Measurements from ENCODE around the gene ADAMTS13. TPM values are rescaled to one million over a fixed set of nuclear protein-coding genes. Genes with fewer than 3 reads are reported as not detected.

ADAMTS13 gene
- total RNA-seq, 1 experiment from 2014 or later = 12.0 TPM

DNA sequence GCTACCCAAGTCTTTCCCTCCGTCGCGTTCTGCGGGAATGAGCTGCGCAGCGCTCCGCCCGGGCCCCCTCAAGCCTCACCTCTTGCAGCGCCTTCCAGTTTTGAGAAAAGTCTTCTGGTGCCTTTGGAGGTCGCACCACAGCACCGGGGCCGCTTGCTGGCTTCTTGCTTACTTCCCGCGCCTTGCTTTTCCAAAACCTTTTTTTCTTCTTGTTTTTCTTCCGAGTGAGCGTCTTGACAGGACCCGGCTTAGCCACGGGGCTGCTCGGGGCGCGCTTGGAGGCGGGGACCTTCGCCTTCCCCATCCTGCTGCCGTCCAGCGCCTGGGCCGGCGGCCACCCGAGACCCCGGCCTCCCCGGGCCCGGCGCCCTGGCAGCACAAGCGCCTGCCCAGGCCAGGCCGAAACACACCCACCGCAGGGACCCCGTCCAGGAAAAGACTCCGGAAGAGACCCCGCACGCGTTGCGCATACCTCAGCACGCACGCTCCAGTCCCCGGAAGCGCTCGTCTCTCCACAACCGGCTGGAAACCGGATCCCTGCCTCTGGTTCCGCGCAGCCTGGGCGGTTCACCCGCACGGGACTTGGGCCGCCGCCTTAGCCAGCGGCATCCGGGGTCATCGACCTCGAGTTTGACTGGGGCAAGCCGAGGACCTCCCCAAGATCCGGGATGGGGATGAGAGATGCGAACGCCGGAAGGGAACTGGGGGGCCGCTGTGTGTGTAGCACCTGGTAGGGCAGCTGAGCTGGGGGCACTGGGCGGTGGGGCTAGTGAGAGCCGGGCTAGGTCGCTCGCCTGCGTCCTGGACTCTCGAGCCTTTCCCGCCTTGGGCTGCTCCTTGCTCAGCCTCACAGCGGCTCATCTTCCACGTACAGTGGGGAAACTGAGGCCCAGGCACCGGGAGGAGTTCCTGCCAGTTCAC is 4.4 kb upstream of the ADAMTS13 start, which contains the start of gene REXO4 (continued):
- no peak for TF ChIP-seq ZSCAN18 (CRISPR knock-in tag; IDR thresholded peaks at IDR 0.05)
- no peak for TF ChIP-seq ZNF425 (CRISPR knock-in tag; conservative IDR thresholded peaks at IDR 0.05)
- TF ChIP-seq RORB (CRISPR knock-in tag; IDR thresholded peaks at IDR 0.05) = no peak
- peak; percentile 93 for TF ChIP-seq FOXP1 (CRISPR knock-in tag; IDR thresholded peaks at IDR 0.05; ENCODE audit: borderline replicate concordance)
- TF ChIP-seq, protein P1, sequence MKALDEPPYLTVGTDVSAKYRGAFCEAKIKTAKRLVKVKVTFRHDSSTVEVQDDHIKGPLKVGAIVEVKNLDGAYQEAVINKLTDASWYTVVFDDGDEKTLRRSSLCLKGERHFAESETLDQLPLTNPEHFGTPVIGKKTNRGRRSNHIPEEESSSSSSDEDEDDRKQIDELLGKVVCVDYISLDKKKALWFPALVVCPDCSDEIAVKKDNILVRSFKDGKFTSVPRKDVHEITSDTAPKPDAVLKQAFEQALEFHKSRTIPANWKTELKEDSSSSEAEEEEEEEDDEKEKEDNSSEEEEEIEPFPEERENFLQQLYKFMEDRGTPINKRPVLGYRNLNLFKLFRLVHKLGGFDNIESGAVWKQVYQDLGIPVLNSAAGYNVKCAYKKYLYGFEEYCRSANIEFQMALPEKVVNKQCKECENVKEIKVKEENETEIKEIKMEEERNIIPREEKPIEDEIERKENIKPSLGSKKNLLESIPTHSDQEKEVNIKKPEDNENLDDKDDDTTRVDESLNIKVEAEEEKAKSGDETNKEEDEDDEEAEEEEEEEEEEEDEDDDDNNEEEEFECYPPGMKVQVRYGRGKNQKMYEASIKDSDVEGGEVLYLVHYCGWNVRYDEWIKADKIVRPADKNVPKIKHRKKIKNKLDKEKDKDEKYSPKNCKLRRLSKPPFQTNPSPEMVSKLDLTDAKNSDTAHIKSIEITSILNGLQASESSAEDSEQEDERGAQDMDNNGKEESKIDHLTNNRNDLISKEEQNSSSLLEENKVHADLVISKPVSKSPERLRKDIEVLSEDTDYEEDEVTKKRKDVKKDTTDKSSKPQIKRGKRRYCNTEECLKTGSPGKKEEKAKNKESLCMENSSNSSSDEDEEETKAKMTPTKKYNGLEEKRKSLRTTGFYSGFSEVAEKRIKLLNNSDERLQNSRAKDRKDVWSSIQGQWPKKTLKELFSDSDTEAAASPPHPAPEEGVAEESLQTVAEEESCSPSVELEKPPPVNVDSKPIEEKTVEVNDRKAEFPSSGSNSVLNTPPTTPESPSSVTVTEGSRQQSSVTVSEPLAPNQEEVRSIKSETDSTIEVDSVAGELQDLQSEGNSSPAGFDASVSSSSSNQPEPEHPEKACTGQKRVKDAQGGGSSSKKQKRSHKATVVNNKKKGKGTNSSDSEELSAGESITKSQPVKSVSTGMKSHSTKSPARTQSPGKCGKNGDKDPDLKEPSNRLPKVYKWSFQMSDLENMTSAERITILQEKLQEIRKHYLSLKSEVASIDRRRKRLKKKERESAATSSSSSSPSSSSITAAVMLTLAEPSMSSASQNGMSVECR (CRISPR knock-in tag; IDR thresholded peaks at IDR 0.05; ENCODE audit: borderline replicate concordance) = peak; percentile 87; the same call in 1 of the 2 replicates
- TF ChIP-seq, protein P2, sequence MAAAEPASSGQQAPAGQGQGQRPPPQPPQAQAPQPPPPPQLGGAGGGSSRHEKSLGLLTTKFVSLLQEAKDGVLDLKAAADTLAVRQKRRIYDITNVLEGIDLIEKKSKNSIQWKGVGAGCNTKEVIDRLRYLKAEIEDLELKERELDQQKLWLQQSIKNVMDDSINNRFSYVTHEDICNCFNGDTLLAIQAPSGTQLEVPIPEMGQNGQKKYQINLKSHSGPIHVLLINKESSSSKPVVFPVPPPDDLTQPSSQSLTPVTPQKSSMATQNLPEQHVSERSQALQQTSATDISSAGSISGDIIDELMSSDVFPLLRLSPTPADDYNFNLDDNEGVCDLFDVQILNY (CRISPR knock-in tag; IDR thresholded peaks at IDR 0.05) = 0 out of 2 replicates have a peak, but pooled peaks have one; percentile 59
- TF ChIP-seq, protein P3, sequence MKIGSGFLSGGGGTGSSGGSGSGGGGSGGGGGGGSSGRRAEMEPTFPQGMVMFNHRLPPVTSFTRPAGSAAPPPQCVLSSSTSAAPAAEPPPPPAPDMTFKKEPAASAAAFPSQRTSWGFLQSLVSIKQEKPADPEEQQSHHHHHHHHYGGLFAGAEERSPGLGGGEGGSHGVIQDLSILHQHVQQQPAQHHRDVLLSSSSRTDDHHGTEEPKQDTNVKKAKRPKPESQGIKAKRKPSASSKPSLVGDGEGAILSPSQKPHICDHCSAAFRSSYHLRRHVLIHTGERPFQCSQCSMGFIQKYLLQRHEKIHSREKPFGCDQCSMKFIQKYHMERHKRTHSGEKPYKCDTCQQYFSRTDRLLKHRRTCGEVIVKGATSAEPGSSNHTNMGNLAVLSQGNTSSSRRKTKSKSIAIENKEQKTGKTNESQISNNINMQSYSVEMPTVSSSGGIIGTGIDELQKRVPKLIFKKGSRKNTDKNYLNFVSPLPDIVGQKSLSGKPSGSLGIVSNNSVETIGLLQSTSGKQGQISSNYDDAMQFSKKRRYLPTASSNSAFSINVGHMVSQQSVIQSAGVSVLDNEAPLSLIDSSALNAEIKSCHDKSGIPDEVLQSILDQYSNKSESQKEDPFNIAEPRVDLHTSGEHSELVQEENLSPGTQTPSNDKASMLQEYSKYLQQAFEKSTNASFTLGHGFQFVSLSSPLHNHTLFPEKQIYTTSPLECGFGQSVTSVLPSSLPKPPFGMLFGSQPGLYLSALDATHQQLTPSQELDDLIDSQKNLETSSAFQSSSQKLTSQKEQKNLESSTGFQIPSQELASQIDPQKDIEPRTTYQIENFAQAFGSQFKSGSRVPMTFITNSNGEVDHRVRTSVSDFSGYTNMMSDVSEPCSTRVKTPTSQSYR (CRISPR knock-in tag; IDR thresholded peaks at IDR 0.05) = no peak
- TF ChIP-seq SMAD4 (CRISPR knock-in tag; IDR thresholded peaks at IDR 0.05) = no peak
- no peak for TF ChIP-seq AR (CRISPR knock-in tag; IDR thresholded peaks at IDR 0.05)
- TF ChIP-seq RELA (CRISPR knock-in tag; IDR thresholded peaks at IDR 0.05; ENCODE audit: borderline replicate concordance) = peak; percentile 16; the same call in 1 of the 2 replicates
